NB4 (cell line): Measurements from ENCODE around the gene NFIA.
A peak's percentile ranks its signal among the peaks of the same experiment; 100 is the strongest.

ENCODE experiments used
- DNase-seq: peaks from one replicate; pipeline ENCODE4 v3.0.0; 2010; ENCODE audit warnings: low read depth
- H3K4me3 ChIP-seq: one replicate; pipeline ENCODE4 v1.5.1; 2011; ENCODE audit warnings: mild to moderate bottlenecking, low read depth, low read length, moderate library complexity
- MYC ChIP-seq: IDR thresholded peaks from 2 replicates; pipeline ENCODE4 v1.6.1; 2011; ENCODE audit warnings: low read depth, low read length
- POLR2A ChIP-seq: IDR thresholded peaks from 2 replicates; pipeline ENCODE4 v1.6.1; 2011; ENCODE audit warnings: mild to moderate bottlenecking; ENCODE audit not compliant: insufficient read length; ENCODE audit errors: extremely low read depth
- TF ChIP-seq, protein P1 (sequence below): IDR thresholded peaks from one replicate; pipeline ENCODE4 v1.5.1; 2012; ENCODE audit warnings: low read depth, low read length
- TF ChIP-seq, protein P2 (sequence below): IDR thresholded peaks from 2 replicates; pipeline ENCODE4 v1.6.1; 2011; ENCODE audit warnings: low read depth, low read length

Gene NFIA

DNA sequence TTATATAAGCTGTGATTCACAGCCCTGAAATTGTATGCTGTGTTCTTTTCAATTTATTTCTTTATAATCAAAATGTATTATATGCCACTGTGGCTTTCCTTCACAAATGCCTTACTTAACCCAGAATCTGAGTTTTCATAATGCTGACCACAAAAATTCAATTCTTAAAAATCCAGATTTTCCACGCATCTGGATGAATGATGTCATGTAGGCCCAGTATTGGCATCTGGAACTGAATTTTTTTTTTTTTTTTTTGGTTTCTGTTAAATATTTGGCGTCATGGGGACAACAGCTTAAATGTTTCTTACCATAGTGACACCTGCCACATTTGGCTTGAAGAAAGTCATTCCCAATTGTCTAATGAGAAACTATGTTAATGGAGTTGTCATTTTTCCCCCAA, 345.8 kb downstream of the NFIA start:
- DNase-seq: no peak
- H3K4me3 ChIP-seq: no peak overlapping the region
- TF ChIP-seq, protein P1, sequence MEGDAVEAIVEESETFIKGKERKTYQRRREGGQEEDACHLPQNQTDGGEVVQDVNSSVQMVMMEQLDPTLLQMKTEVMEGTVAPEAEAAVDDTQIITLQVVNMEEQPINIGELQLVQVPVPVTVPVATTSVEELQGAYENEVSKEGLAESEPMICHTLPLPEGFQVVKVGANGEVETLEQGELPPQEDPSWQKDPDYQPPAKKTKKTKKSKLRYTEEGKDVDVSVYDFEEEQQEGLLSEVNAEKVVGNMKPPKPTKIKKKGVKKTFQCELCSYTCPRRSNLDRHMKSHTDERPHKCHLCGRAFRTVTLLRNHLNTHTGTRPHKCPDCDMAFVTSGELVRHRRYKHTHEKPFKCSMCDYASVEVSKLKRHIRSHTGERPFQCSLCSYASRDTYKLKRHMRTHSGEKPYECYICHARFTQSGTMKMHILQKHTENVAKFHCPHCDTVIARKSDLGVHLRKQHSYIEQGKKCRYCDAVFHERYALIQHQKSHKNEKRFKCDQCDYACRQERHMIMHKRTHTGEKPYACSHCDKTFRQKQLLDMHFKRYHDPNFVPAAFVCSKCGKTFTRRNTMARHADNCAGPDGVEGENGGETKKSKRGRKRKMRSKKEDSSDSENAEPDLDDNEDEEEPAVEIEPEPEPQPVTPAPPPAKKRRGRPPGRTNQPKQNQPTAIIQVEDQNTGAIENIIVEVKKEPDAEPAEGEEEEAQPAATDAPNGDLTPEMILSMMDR: no peak
- TF ChIP-seq, protein P2, sequence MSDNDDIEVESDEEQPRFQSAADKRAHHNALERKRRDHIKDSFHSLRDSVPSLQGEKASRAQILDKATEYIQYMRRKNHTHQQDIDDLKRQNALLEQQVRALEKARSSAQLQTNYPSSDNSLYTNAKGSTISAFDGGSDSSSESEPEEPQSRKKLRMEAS: no peak
- TF ChIP-seq MYC (no peak), POLR2A (no peak)

DNA sequence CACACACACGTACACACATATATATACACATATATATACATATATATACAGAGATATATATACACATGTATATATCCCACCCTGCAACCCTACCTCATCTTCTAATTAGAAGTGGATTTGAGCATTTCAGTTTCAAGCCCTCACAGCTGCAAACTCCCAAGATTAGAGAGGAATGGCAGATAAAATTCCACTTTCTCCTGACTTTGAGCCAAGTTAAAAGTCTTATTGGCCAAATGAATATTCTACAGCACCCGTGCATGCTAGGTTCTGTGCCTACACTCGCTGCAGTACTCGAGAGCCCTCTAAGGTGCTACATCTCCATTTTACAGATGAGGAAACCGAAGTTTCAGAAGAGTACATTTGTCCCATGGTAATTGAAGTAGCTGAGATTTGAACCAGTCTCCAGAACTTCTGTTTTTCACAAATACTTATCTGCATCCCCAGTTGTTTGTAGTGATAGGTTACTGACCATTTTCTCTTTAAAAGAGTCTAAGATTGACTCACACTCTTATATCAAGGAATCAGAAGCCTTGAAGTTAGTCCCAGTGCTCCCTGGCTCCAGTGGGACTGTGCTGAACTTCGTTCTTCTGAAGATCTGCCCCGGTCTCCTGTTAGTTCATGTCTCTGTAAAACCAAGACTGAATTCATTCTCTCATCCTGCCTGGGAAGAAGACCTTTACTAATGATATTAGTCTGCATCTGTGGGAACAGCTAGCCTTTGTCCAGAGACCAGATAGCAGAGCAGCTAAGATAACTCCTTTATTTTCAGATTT, 350.4 kb downstream of the NFIA start:
- no peak for TF ChIP-seq POLR2A
- TF ChIP-seq MYC: no peak
- TF ChIP-seq, protein P2: no peak
- TF ChIP-seq, protein P1: no peak
- H3K4me3 ChIP-seq: no peak overlapping the region

DNA sequence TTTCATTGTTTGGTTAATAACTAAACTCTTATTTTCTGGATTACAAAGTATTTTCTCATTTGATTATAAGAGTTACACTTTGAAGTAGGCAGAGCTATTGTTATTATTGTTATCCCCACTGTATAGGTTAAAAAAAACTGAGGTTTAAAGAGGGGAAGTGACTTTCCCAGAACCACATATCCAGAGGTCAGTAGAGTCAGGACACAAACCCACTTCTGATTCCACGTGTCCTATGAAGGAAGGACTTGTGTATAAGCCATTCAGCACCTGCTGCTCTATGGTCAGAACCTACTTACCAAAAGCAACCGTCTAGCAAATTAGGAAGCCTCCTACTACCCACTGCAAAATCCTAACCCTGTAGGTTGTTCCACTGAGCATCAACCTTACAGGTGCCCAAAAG, 351.3 kb downstream of the NFIA start:
- TF ChIP-seq, protein P1: no peak
- TF ChIP-seq POLR2A: no peak
- TF ChIP-seq, protein P2: no peak
- no peak for TF ChIP-seq MYC
- H3K4me3 ChIP-seq: no peak overlapping the region
- no peak for DNase-seq

More for the DNA sequence above, 350.4 kb downstream of the NFIA start:
- no peak for DNase-seq

DNA sequence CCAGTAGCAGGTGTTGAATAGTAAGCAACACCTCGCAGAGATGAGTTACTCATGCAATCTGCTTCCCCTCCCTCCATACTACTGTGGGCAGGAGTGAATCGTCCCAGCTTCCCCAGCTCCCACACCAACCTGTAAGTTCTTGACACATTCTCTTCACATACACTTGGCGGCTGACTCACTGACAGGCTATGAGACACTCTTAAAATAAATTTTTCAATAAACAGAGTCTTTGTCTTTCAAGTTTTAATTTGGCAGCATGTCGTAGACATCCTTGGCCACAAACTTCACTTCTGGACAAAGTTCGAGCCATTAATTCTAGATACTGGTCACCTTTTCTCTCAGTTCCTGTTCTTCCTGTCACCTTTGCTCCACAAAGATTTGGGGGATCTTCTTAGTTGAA, 351.9 kb downstream of the NFIA start:
- no peak for DNase-seq
- H3K4me3 ChIP-seq: no peak overlapping the region

DNA sequence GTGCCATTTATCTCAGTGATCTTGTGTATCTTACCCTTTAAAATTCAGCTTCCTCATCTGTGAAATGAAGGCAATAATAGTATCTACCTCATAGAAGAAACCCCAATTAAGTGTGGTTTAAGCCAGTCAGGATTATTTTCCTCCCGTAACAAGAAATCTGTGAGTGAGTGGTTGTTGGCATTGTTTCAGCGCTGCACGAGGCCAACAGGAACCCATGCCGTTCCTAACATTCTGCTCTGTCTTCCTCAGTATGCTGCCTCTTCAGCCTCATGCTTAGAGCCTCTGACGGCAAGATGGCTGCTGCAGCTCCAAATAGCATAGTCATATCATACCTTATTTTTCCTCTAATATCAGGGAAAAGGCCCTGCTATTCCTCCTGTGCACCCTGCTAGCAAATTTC, 352.9 kb downstream of the NFIA start:
- DNase-seq: no peak
- TF ChIP-seq MYC (no peak), POLR2A (no peak)
- TF ChIP-seq, protein P2: no peak
- TF ChIP-seq, protein P1: no peak
- no peak overlapping the region for H3K4me3 ChIP-seq

More for the DNA sequence above, 351.9 kb downstream of the NFIA start:
- TF ChIP-seq POLR2A: no peak

DNA sequence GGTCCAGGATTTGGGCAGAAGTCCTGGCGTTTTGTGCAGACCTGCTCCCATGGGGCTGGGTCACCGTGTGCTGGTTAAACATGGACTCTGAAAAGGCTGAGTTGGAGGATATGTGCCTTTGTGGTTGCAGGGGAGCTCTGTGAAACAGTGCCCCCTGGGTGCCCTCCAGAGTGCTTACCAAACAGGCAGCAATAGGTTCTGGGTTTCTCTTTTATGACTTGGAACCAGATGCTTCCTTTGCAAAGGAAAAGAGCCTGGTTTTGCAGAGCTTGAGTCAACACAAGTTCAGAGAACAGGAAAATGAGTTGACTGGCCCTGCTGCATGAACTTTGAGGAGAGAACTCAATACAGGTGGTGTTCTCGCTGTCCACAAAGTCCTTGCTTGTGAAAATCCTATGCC, 353.7 kb downstream of the NFIA start:
- peak; percentile 21 for DNase-seq
- no peak overlapping the region for H3K4me3 ChIP-seq
- TF ChIP-seq, protein P2: no peak
- TF ChIP-seq, protein P1: peak; percentile 10
- no peak for TF ChIP-seq POLR2A
- no peak for TF ChIP-seq MYC
